IPS-18c (cell line): ENCODE measurements around the gene JAML.

ENCODE experiments used
- H3K4me3 ChIP-seq: 2 replicates; pipeline ENCODE4 v1.7.0; 2013; ENCODE audit warnings: low read depth, mild to moderate bottlenecking, low read length, moderate library complexity; ENCODE audit not compliant: insufficient read depth
- H3K9me3 ChIP-seq: one replicate; pipeline ENCODE4 v1.6.1; 2013; ENCODE audit warnings: mild to moderate bottlenecking, low read length, moderate library complexity; ENCODE audit not compliant: control insufficient read depth, insufficient read depth

The JAML gene

GRCh38 chr11:118243993-118244762, 19.4 kb upstream of the JAML start:
- Histone ChIP-seq H3K9me3 (no peaks in the 10 kb centered on the region), H3K4me3 (no peak overlapping the region)

GRCh38 chr11:118243161-118243560, 18.4 kb upstream of the JAML start:
- Histone ChIP-seq H3K4me3 (no peak overlapping the region), H3K9me3 (no peaks in the 10 kb centered on the region)

GRCh38 chr11:118241764-118242098, 16.9 kb upstream of the JAML start:
- Histone ChIP-seq H3K4me3 (no peak overlapping the region), H3K9me3 (no peaks in the 10 kb centered on the region)

GRCh38 chr11:118240999-118241763, 16.4 kb upstream of the JAML start:
- no peak overlapping the region for H3K4me3 ChIP-seq
- H3K9me3 ChIP-seq: no peaks in the 10 kb centered on the region

GRCh38 chr11:118239509-118240205, 14.8 kb upstream of the JAML start:
- Histone ChIP-seq H3K9me3 (no peaks in the 10 kb centered on the region), H3K4me3 (no peak overlapping the region)

- Histone ChIP-seq H3K9me3 (no peaks in the 10 kb centered on the region), H3K4me3 (no peak overlapping the region)
These were observed 14.1 kb upstream of the JAML start for GRCh38 chr11:118238929-118239328.

- H3K9me3 ChIP-seq: no peaks in the 10 kb centered on the region
- no peak overlapping the region for H3K4me3 ChIP-seq
These were observed 13.6 kb upstream of the JAML start for GRCh38 chr11:118238421-118238820.

- Histone ChIP-seq H3K9me3 (no peaks in the 10 kb centered on the region), H3K4me3 (no peak overlapping the region)
These were observed 11.4 kb upstream of the JAML start for GRCh38 chr11:118236170-118236569.

GRCh38 chr11:118234833-118235232, 10.0 kb upstream of the JAML start:
- H3K4me3 ChIP-seq: no peak overlapping the region

GRCh38 chr11:118233850-118234249, 9.0 kb upstream of the JAML start:
- no peak overlapping the region for H3K4me3 ChIP-seq
- no peaks in the 10 kb centered on the region for H3K9me3 ChIP-seq

More at GRCh38 chr11:118234833-118235232, 10.0 kb upstream of the JAML start:
- no peaks in the 10 kb centered on the region for H3K9me3 ChIP-seq

- H3K4me3 ChIP-seq: no peak overlapping the region
These were observed 8.6 kb upstream of the JAML start for GRCh38 chr11:118233377-118233776.

GRCh38 chr11:118232659-118233058, 7.8 kb upstream of the JAML start:
- H3K4me3 ChIP-seq: no peak overlapping the region
- no peaks in the 10 kb centered on the region for H3K9me3 ChIP-seq

More at GRCh38 chr11:118233377-118233776, 8.6 kb upstream of the JAML start:
- no peaks in the 10 kb centered on the region for H3K9me3 ChIP-seq

- H3K9me3 ChIP-seq: no peaks in the 10 kb centered on the region
- no peak overlapping the region for H3K4me3 ChIP-seq
These were observed 6.7 kb upstream of the JAML start for GRCh38 chr11:118231461-118231860.

GRCh38 chr11:118230088-118230487, 5.3 kb upstream of the JAML start:
- H3K9me3 ChIP-seq: no peaks in the 10 kb centered on the region
- no peak overlapping the region for H3K4me3 ChIP-seq

- no peaks in the 10 kb centered on the region for H3K9me3 ChIP-seq
- H3K4me3 ChIP-seq: no peak overlapping the region
These were observed 4.5 kb upstream of the JAML start for GRCh38 chr11:118229274-118229847.

- Histone ChIP-seq H3K4me3 (no peak overlapping the region), H3K9me3 (no peaks in the 10 kb centered on the region)
These were observed 3.3 kb upstream of the JAML start for GRCh38 chr11:118227865-118228785.

- Histone ChIP-seq H3K4me3 (no peak overlapping the region), H3K9me3 (no peaks in the 10 kb centered on the region)
These were observed 2.0 kb upstream of the JAML start for GRCh38 chr11:118226781-118227180.
